Naive thymus-derived CD8-positive, alpha-beta T cell (primary cell): ENCODE data around the gene CLEC16A. TPM values are rescaled to one million over a fixed set of nuclear protein-coding genes. Genes with fewer than 3 reads are reported as not detected.

ENCODE experiments used
- ATAC-seq, 2 donors: fragments of 150-1000 bp; cut with Tn5 transposase in 1 of 2; sonication (Bioruptor Pico), chemical (Tn5 transposase) in 1 of 2; 1 replicate in 1 of 2; 2 replicates in 1 of 2; pipeline ENCODE4 v1.10.0; 2021; ENCODE audit warnings: mild to moderate bottlenecking in 2 of 2, moderate library complexity in 2 of 2
- POLR2A ChIA-PET: fragments of 350-600 bp; sonication (Branson Sonifier 250); formaldehyde crosslinking; loops from one replicate; lab custom pipeline; 2021; ENCODE audit warnings: antibody characterized with exemption; lab: Charles Lee
- DNase-seq, 10 donors: peaks; one replicate each; pipeline versions ENCODE4 v3.0.0 to v3.0.0-alpha.2; 2020 to 2022
- H3K27ac Mint-ChIP-seq, 10 donors: one replicate each; pipeline ENCODE4 v1.8.0; 2020 to 2022; ENCODE audit warnings: mild to moderate bottlenecking in 10 of 10, mixed read lengths in 10 of 10, moderate library complexity in 4 of 10, inconsistent platforms in 1 of 10
- H3K27me3 Mint-ChIP-seq, 5 donors: one replicate each; pipeline ENCODE4 v1.8.0; 2021 to 2022; ENCODE audit warnings: mixed read lengths in 5 of 5
- H3K36me3 Mint-ChIP-seq, 3 donors: one replicate each; pipeline ENCODE4 v1.8.0; 2020 to 2022; ENCODE audit warnings: mixed read lengths in 3 of 3, mild to moderate bottlenecking in 2 of 3, inconsistent platforms in 1 of 3
- H3K4me1 Mint-ChIP-seq, 4 donors: one replicate each; pipeline ENCODE4 v1.8.0; 2021 to 2022; ENCODE audit warnings: mixed read lengths in 4 of 4
- H3K4me3 Mint-ChIP-seq, 10 donors: one replicate each; pipeline ENCODE4 v1.8.0; 2020 to 2022; ENCODE audit warnings: mild to moderate bottlenecking in 10 of 10, mixed read lengths in 10 of 10, moderate library complexity in 6 of 10, inconsistent platforms in 1 of 10
- H3K9me3 Mint-ChIP-seq, 9 donors: one replicate each; pipeline ENCODE4 v1.8.0; 2020 to 2022; ENCODE audit warnings: mixed read lengths in 9 of 9, mild to moderate bottlenecking in 3 of 9, inconsistent platforms in 1 of 9, moderate library complexity in 1 of 9
- polyA plus RNA-seq, 3 donors: library from polyadenylated mRNA; unstranded; fragments of 300-500 nt; fragmentation: Illumina TruSeq; gene quantifications; one replicate each; pipeline ENCODE4 v1.2.3, GENCODE V29; 2021
- total RNA-seq, 8 experiments: library from RNA in 2 of 8; stranded (reverse) in 2 of 8; gene quantifications; one replicate each; pipeline ENCODE4 v1.2.3 and lab custom pipeline; 2021 to 2026

CLEC16A gene
- total and polyA plus RNA-seq, 5 experiments from 2014 or later, result 8.5 to 28.8 (median 19.4) TPM

- Mint-ChIP-seq H3K4me3 (peak overlapping the region in 4 of 10 donors; percentile 14 to 89 (median 54)), H3K36me3 (peaks cover 0 to 12% (median 9%) of the 10 kb centered on the region in 3 donors), H3K27ac (peak overlapping the region in 3 of 10 donors; percentile 14 to 93 (median 27)), H3K27me3 (no peaks in the 10 kb centered on the region), H3K9me3 (no peaks in the 10 kb centered on the region), H3K4me1 (peaks cover 31 to 66% (median 51%) of the 10 kb centered on the region in 4 donors)
- POLR2A ChIA-PET, result interaction anchor here (0.7 to 1.9 kb wide), 4 partner anchors 69 to 117 kb away, joined by 3 to 6 read pairs (median 3); partner anchors contain the start of gene SOCS1
- no peak for DNase-seq
- ATAC-seq, result no peak
These were observed 194.5 kb downstream of the CLEC16A start for GRCh38 chr16:11138769-11139325.

DNA sequence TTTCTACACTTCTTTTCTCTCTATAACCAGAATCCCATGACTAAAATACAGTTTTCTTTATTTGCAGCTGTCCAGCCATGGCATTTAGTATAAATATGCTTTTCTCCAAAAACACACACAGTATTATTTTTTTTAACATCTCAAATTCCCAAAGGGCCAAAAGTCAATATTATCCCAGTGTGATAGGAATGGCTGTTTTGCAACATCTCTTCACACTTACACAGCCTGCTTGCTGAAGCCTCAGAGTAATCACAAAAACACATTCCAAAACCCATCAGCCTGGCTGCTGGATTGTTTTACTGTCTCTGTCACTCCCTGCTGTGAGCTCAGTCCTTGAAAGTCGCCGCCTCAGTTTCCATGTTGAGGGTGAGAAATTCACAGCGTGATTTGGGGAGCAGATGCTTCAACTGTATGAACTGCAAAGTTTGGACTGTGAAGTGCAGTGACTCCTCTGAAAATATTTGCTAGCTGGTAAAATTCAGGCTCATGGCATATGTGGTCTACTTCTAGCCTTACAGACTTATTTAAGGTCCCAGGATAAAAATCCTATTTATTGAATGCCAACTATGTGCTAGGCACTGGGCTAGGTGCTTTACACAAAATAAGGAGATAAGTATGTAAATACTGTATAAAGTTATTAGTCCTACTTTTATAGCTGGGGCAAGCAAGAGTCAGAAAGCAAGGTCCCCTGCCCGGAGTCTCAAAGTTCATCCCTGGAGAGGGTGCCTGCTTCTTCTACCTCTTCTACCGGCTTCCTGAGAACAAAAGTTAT lies 195.1 kb downstream of the CLEC16A start:
- H3K4me3 Mint-ChIP-seq, result peak overlapping the region; percentile 24 to 89 (median 84)
- POLR2A ChIA-PET, result interaction anchor here (0.7 to 1.9 kb wide), 2 partner anchors 70 to 116 kb away, joined by 3 to 6 read pairs; partner anchors contain the start of gene SOCS1
- peaks cover 31 to 66% (median 51%) of the 10 kb centered on the region in 4 donors for H3K4me1 Mint-ChIP-seq
- ATAC-seq (no peak), DNase-seq (no peak)
- peaks cover 0 to 11% (median 9%) of the 10 kb centered on the region in 3 donors for H3K36me3 Mint-ChIP-seq
- no peaks in the 10 kb centered on the region for H3K9me3 Mint-ChIP-seq
- no peaks in the 10 kb centered on the region for H3K27me3 Mint-ChIP-seq
- peak overlapping the region in 9 of 10 donors; percentile 39 to 93 (median 83) for H3K27ac Mint-ChIP-seq

- DNase-seq (peak in 9 of 10 donors; percentile 13 to 73 (median 53)), ATAC-seq (peak; percentile 91 to 93)
- H3K27ac Mint-ChIP-seq, result peak overlapping the region in 9 of 10 donors; percentile 60 to 93 (median 84)
- H3K27me3 Mint-ChIP-seq, result no peaks in the 10 kb centered on the region
- peaks cover 28 to 66% (median 51%) of the 10 kb centered on the region in 4 donors for H3K4me1 Mint-ChIP-seq
- POLR2A ChIA-PET, result interaction anchor here (1.9 kb wide), 1 partner anchor 116 kb away, joined by 6 read pairs; the partner anchor contains the start of gene SOCS1
- H3K9me3 Mint-ChIP-seq, result no peaks in the 10 kb centered on the region
- peak overlapping the region; percentile 24 to 89 (median 84) for H3K4me3 Mint-ChIP-seq
- peaks cover 0 to 9% (median 7%) of the 10 kb centered on the region in 3 donors for H3K36me3 Mint-ChIP-seq
These were observed 195.7 kb downstream of the CLEC16A start for GRCh38 chr16:11140098-11140375.

DNA sequence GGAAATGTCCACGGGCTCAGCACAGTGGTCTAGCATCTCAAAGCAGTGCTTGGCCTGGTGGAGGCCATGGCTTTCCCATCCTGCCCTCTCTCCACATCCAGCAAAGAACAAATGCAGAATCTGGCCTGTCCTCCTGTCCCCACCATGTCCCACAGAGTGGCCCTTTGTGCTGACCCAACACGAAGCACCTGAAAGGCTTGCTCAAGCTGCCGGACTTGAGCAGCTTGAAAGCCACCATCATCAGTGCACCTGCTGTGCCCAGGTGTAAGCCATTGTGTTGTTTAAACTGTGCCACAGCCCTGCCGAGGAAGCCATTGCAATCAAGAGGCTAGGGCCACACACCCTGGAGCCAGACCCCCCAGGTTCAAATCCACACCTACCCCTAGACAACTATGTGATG lies 196.1 kb downstream of the CLEC16A start:
- no peaks in the 10 kb centered on the region for H3K9me3 Mint-ChIP-seq
- DNase-seq (no peak), ATAC-seq (peak in 1 of 2 donors; percentile 15)
- POLR2A ChIA-PET, result interaction anchor here (1.9 kb wide), 1 partner anchor 115 kb away, joined by 6 read pairs; the partner anchor contains the start of gene SOCS1
- peak overlapping the region; percentile 24 to 89 (median 84) for H3K4me3 Mint-ChIP-seq
- peaks cover 0 to 9% (median 7%) of the 10 kb centered on the region in 3 donors for H3K36me3 Mint-ChIP-seq
- H3K27ac Mint-ChIP-seq, result peak overlapping the region in 7 of 10 donors; percentile 60 to 93 (median 84)
- no peaks in the 10 kb centered on the region for H3K27me3 Mint-ChIP-seq
- peaks cover 28 to 66% (median 51%) of the 10 kb centered on the region in 4 donors for H3K4me1 Mint-ChIP-seq

GRCh38 chr16:11140867-11141266 lies 196.5 kb downstream of the CLEC16A start:
- H3K36me3 Mint-ChIP-seq, result peaks cover 0 to 7% (median 5%) of the 10 kb centered on the region in 3 donors
- H3K4me1 Mint-ChIP-seq, result peaks cover 24 to 64% (median 49%) of the 10 kb centered on the region in 4 donors
- H3K27me3 Mint-ChIP-seq, result no peaks in the 10 kb centered on the region
- H3K4me3 Mint-ChIP-seq, result peak overlapping the region in 4 of 10 donors; percentile 78 to 89 (median 86)
- H3K27ac Mint-ChIP-seq, result peak overlapping the region in 2 of 10 donors; percentile 33 to 50
- POLR2A ChIA-PET, result interaction anchor here (0.6 to 1.9 kb wide), 2 partner anchors 37 to 115 kb away, joined by 5 to 6 read pairs; partner anchors contain the start of gene SOCS1
- DNase-seq (no peak), ATAC-seq (no peak)
- no peaks in the 10 kb centered on the region for H3K9me3 Mint-ChIP-seq

GRCh38 chr16:11141409-11142260 lies 197.3 kb downstream of the CLEC16A start:
- Mint-ChIP-seq H3K4me1 (peaks cover 22 to 56% (median 45%) of the 10 kb centered on the region in 4 donors), H3K36me3 (peaks cover 0 to 6% (median 0%) of the 10 kb centered on the region in 3 donors), H3K27ac (peak overlapping the region in 1 of 10 donors; percentile 50), H3K27me3 (no peaks in the 10 kb centered on the region), H3K9me3 (no peaks in the 10 kb centered on the region), H3K4me3 (peak overlapping the region in 2 of 10 donors; percentile 9 to 41)
- ATAC-seq, result no peak
- DNase-seq, result no peak
- POLR2A ChIA-PET, result interaction anchor here (0.6 kb wide), 2 partner anchors 36 to 92 kb away, joined by 3 to 5 read pairs; no protein-coding TSS in a partner anchor

DNA sequence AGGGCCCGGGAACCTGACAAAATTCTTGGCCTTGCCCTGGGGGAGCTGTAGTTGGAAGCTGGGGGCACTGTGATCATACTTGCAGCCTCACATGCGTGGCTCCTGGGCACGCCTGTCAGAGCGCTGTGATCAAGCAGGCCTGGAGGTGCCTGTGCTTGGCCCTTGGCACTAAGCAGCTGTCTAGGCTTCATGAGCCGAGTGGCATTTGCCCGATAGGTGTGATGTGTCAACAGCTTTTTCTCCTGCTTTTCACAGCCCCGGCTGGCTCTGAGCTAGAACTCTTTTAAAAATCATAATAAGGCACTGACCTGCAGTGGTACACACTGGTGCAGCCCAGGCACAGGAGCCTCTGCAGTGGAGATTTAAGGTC lies 197.9 kb downstream of the CLEC16A start:
- DNase-seq (peak in 1 of 10 donors; percentile 54), ATAC-seq (no peak)
- no peaks in the 10 kb centered on the region for H3K27me3 Mint-ChIP-seq
- peaks cover 22 to 52% (median 44%) of the 10 kb centered on the region in 4 donors for H3K4me1 Mint-ChIP-seq
- H3K27ac Mint-ChIP-seq, result peak overlapping the region in 1 of 10 donors; percentile 40
- no peaks in the 10 kb centered on the region for H3K9me3 Mint-ChIP-seq
- POLR2A ChIA-PET, result no interaction called here
- peaks cover 0 to 5% (median 0%) of the 10 kb centered on the region in 3 donors for H3K36me3 Mint-ChIP-seq
- H3K4me3 Mint-ChIP-seq, result no peak overlapping the region

GRCh38 chr16:11142951-11143350 lies 198.6 kb downstream of the CLEC16A start:
- Mint-ChIP-seq H3K27ac (peak overlapping the region in 1 of 10 donors; percentile 62), H3K27me3 (no peaks in the 10 kb centered on the region), H3K4me1 (peaks cover 20 to 47% (median 39%) of the 10 kb centered on the region in 4 donors), H3K4me3 (no peak overlapping the region), H3K36me3 (peaks cover 0 to 5% (median 0%) of the 10 kb centered on the region in 3 donors), H3K9me3 (no peaks in the 10 kb centered on the region)
- POLR2A ChIA-PET, result interaction anchor here (1.1 kb wide), 1 partner anchor 113 kb away, joined by 3 read pairs; the partner anchor contains the start of gene SOCS1
- ATAC-seq, result no peak
- peak in 1 of 10 donors; percentile 19 for DNase-seq

- DNase-seq, result peak in 1 of 10 donors; percentile 10
- Mint-ChIP-seq H3K9me3 (no peaks in the 10 kb centered on the region), H3K4me1 (peaks cover 15 to 42% (median 34%) of the 10 kb centered on the region in 4 donors), H3K4me3 (no peak overlapping the region), H3K27me3 (no peaks in the 10 kb centered on the region), H3K36me3 (peaks cover 0 to 7% (median 0%) of the 10 kb centered on the region in 3 donors), H3K27ac (peak overlapping the region in 2 of 10 donors; percentile 4 to 62)
- ATAC-seq, result no peak
- POLR2A ChIA-PET, result interaction anchor here (1.1 kb wide), 1 partner anchor 112 kb away, joined by 3 read pairs; the partner anchor contains the start of gene SOCS1
These were observed 199.1 kb downstream of the CLEC16A start for GRCh38 chr16:11143372-11144035.

DNA sequence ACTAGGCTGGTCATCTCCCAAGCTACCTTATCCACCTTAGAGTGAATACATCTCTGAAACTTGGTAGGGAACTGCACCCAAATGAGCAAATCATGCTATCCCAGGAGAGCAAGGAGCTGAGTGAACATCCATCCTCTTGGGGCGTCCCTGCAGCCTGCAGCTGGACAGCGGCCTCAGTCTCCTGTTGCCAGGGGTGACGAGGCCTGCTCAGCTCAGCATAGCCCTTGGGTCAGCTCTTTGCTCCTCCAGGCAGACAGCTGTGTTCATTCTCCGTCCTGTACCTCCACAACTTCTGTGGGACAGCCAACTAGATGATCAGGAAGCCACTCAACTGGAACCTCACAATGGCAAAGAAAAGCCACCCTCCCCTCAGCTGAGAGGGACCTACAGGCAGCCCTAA lies 199.8 kb downstream of the CLEC16A start:
- Mint-ChIP-seq H3K4me3 (no peak overlapping the region), H3K4me1 (peaks cover 15 to 35% (median 27%) of the 10 kb centered on the region in 4 donors), H3K9me3 (no peaks in the 10 kb centered on the region), H3K36me3 (peaks cover 0 to 13% (median 0%) of the 10 kb centered on the region in 3 donors), H3K27ac (peak overlapping the region in 2 of 10 donors; percentile 4 to 8), H3K27me3 (no peaks in the 10 kb centered on the region)
- POLR2A ChIA-PET, result interaction anchor here (1.1 kb wide), 1 partner anchor 111 kb away, joined by 3 read pairs; the partner anchor contains the start of gene SOCS1
- ATAC-seq (no peak), DNase-seq (peak in 1 of 10 donors; percentile 6)

- Mint-ChIP-seq H3K4me3 (no peak overlapping the region), H3K27ac (peak overlapping the region in 4 of 10 donors; percentile 4 to 50 (median 44)), H3K9me3 (no peaks in the 10 kb centered on the region), H3K36me3 (peaks cover 0 to 19% (median 4%) of the 10 kb centered on the region in 3 donors), H3K27me3 (no peaks in the 10 kb centered on the region), H3K4me1 (peaks cover 7 to 24% (median 16%) of the 10 kb centered on the region in 4 donors)
- ATAC-seq (no peak), DNase-seq (peak in 1 of 10 donors; percentile 26)
- POLR2A ChIA-PET, result no interaction called here
These were observed 200.9 kb downstream of the CLEC16A start for GRCh38 chr16:11145173-11145818.
